Nephron progenitor cell (in vitro differentiated cells): ENCODE results near the gene TRIM62.

ENCODE experiments used
- DNase-seq: peaks from one replicate; pipeline ENCODE4 v3.0.0; 2021
- H3K27ac Mint-ChIP-seq: 2 replicates; pipeline ENCODE4 v1.8.0; 2021; ENCODE audit warnings: mild to moderate bottlenecking, moderate library complexity, mixed read lengths
- H3K27me3 Mint-ChIP-seq: 2 replicates; pipeline ENCODE4 v1.8.0; 2021; ENCODE audit warnings: mild to moderate bottlenecking, low read depth, mixed read lengths; ENCODE audit not compliant: poor library complexity
- H3K36me3 Mint-ChIP-seq: 2 replicates; pipeline ENCODE4 v1.8.0; 2021; ENCODE audit warnings: low read depth, mixed read lengths
- H3K4me1 Mint-ChIP-seq: 2 replicates; pipeline ENCODE4 v1.8.0; 2021; ENCODE audit warnings: mixed read lengths
- H3K4me3 Mint-ChIP-seq: 2 replicates; pipeline ENCODE4 v1.8.0; 2021; ENCODE audit warnings: mild to moderate bottlenecking, moderate library complexity, mixed read lengths
- H3K9me3 Mint-ChIP-seq: 2 replicates; pipeline ENCODE4 v1.8.0; 2021; ENCODE audit warnings: mild to moderate bottlenecking, moderate library complexity, mixed read lengths
- TF ChIP-seq, protein P1 (sequence below): fragments of 200-600 bp; sonication (generic); IDR thresholded peaks from 2 replicates; pipeline ENCODE4 v1.5.0; 2021; ENCODE audit warnings: antibody characterized with exemption

Gene TRIM62

GRCh38 chr1:33165809-33166208 is 16.0 kb downstream of the TRIM62 start:
- Mint-ChIP-seq H3K9me3 (peaks cover 13% of the 10 kb centered on the region), H3K36me3 (peaks cover 32% of the 10 kb centered on the region), H3K4me1 (peaks cover 91% of the 10 kb centered on the region), H3K4me3 (no peak overlapping the region), H3K27me3 (peaks cover 3% of the 10 kb centered on the region), H3K27ac (peak overlapping the region; percentile 70)
- DNase-seq: no peak
- TF ChIP-seq, protein P1, sequence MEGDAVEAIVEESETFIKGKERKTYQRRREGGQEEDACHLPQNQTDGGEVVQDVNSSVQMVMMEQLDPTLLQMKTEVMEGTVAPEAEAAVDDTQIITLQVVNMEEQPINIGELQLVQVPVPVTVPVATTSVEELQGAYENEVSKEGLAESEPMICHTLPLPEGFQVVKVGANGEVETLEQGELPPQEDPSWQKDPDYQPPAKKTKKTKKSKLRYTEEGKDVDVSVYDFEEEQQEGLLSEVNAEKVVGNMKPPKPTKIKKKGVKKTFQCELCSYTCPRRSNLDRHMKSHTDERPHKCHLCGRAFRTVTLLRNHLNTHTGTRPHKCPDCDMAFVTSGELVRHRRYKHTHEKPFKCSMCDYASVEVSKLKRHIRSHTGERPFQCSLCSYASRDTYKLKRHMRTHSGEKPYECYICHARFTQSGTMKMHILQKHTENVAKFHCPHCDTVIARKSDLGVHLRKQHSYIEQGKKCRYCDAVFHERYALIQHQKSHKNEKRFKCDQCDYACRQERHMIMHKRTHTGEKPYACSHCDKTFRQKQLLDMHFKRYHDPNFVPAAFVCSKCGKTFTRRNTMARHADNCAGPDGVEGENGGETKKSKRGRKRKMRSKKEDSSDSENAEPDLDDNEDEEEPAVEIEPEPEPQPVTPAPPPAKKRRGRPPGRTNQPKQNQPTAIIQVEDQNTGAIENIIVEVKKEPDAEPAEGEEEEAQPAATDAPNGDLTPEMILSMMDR: no peak

DNA sequence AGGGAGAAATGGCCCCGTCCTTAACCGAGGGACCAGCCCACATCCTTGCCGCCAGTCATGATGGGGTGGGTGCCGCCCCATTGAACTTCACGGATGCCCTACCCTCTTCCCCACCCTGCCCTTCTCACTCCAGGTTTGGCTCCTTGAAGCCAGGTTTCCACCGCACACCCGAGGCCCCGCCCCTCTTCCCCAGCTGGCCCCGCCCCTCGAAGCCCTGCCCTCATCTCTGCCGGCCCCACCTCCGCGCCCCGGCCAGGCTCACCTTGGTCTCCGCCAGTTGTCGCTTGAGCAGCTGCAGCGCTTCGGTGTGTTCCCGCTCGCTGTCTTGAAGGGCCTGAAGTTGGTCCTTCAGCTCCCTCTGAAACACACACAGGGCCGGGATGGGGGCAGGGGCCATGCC is 16.6 kb downstream of the TRIM62 start:
- peaks cover 13% of the 10 kb centered on the region for H3K9me3 Mint-ChIP-seq
- TF ChIP-seq, protein P1: no peak
- H3K4me3 Mint-ChIP-seq: no peak overlapping the region
- peaks cover 32% of the 10 kb centered on the region for H3K36me3 Mint-ChIP-seq
- peaks cover 91% of the 10 kb centered on the region for H3K4me1 Mint-ChIP-seq
- no peak overlapping the region for H3K27ac Mint-ChIP-seq
- DNase-seq: peak; percentile 67
- peaks cover 5% of the 10 kb centered on the region for H3K27me3 Mint-ChIP-seq

DNA sequence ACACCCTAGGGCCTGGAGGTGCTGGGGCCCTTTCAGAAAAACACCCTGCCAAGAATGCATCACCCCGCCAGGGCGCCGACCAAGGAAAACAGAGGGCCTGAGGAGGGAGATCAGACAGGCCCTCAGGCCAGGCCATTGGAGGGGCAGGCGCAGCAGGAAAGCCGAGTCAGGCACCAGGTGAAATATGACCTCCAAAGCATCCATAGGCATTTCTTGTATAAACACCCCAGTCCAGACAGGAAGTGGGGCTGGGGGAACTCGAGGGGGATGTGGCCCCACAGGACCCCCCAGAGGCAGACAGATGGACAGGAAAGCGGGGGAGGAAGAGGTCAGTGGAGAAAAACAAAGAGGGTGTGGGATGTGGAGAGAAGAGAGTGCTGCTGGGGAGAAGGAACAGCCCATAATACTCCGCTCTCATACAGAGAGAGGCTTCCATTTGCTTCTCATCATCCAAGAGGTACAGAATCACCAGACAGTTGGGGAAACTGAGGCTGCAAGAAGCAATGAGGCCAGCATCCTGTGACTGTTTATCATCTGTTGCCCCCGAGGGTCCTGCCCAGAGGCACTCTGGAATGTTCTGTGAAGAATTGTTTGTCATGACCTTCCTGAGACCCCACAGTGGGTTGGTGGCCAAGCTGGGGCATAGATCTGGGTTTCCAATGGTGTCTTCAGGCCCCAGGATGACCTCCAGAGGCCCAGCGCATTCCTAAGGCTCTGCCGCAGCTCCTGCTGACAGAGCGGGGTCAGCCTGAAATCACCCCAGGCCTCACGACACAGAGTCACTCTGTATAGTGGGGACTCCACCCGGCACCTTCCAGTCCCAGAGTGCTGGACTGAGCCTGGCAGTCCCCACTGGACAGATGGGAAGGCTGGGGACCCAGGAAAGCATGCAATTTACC is 18.0 kb downstream of the TRIM62 start:
- H3K36me3 Mint-ChIP-seq: peaks cover 41% of the 10 kb centered on the region
- peaks cover 5% of the 10 kb centered on the region for H3K27me3 Mint-ChIP-seq
- peak overlapping the region; percentile 97 for H3K27ac Mint-ChIP-seq
- H3K4me3 Mint-ChIP-seq: peak overlapping the region; percentile 8
- H3K9me3 Mint-ChIP-seq: peaks cover 13% of the 10 kb centered on the region
- TF ChIP-seq, protein P1: no peak
- peaks cover 84% of the 10 kb centered on the region for H3K4me1 Mint-ChIP-seq
- peak; percentile 71 for DNase-seq

DNA sequence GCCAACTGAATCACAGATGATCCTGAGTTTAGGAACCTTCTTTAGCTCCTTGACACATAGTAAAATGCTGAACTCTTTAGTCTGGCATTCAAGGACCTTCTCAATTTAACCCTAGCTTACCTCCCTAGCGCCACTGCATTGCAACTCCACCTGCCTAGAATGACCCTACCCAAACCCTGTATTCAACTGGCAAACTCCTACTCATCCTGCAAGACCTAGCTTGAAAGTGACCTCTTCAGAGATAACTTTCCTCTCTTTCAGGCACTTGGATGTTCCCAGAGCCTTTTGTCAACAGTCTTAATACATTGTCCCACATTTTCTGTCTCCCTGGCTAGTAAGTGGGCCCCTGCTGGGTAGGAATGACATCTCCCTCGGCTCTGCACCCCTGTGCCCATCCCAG is 19.7 kb downstream of the TRIM62 start:
- TF ChIP-seq, protein P1: no peak
- H3K27ac Mint-ChIP-seq: peak overlapping the region; percentile 97
- H3K9me3 Mint-ChIP-seq: peaks cover 11% of the 10 kb centered on the region
- peaks cover 42% of the 10 kb centered on the region for H3K36me3 Mint-ChIP-seq
- peaks cover 68% of the 10 kb centered on the region for H3K4me1 Mint-ChIP-seq
- peaks cover 5% of the 10 kb centered on the region for H3K27me3 Mint-ChIP-seq
- peak overlapping the region; percentile 31 for H3K4me3 Mint-ChIP-seq
- no peak for DNase-seq

DNA sequence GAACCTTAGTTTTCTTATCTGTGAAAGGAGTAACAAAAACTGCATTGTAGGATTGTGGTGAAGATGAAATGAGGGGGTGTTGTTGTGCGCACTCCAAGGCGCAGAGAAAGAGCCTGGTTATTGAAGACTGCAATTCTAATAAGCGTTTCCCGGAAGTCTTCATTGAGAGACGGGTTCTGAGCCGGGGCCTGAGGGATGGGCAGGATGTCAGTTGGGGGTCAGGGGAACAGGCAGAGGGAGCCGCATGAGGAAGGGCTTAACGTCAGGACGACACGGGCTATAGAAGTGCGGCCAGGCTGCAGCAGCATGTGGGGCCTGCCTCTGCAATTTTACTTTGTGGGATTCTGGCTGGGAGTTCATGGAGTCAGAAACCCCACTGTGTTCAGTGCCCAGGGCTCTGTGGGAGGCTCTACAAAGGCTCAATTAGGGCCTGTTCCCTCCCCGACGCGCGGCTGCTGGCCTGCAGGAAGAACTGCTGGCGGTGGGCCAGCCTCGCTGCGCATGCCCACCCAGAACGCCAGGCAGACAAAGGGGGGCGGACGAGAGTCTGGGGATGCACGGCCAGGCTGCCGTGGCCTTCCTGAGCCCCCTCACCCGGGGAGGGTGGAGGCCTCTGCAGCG is 20.7 kb downstream of the TRIM62 start:
- Mint-ChIP-seq H3K9me3 (peaks cover 6% of the 10 kb centered on the region), H3K27ac (peak overlapping the region; percentile 93), H3K36me3 (peaks cover 42% of the 10 kb centered on the region), H3K4me1 (peaks cover 67% of the 10 kb centered on the region), H3K4me3 (peak overlapping the region; percentile 13), H3K27me3 (peaks cover 5% of the 10 kb centered on the region)
- DNase-seq: no peak
- TF ChIP-seq, protein P1: no peak
